Tibial nerve (tissue), 4 donors: Measurements from ENCODE around the gene IGF2BP1. TPM values are rescaled to one million over a fixed set of nuclear protein-coding genes. Genes with fewer than 3 reads are reported as not detected.

ENCODE experiments used
- DNase-seq, 2 donors: peaks; one replicate each; pipeline ENCODE4 v3.0.0-alpha.2; 2019; ENCODE audit warnings: low spot score in 2 of 2
- H3K27ac ChIP-seq, 4 donors: fragments of 200-600 bp; sonication (generic) in 3 of 4; one replicate each; pipeline ENCODE4 v1.5.1; 2017 to 2019; ENCODE audit warnings: mild to moderate bottlenecking in 1 of 4
- H3K27me3 ChIP-seq, 2 donors: fragments of 200-600 bp; sonication (generic) in 1 of 2; one replicate each; pipeline versions ENCODE4 v1.5.1 to v1.6.0; 2017 to 2019
- H3K36me3 ChIP-seq, 3 donors: fragments of 200-600 bp; sonication (generic); one replicate each; pipeline ENCODE4 v1.5.1; 2018 to 2019
- H3K4me1 ChIP-seq, 4 donors: fragments of 200-600 bp; sonication (generic) in 3 of 4; one replicate each; pipeline ENCODE4 v1.5.1; 2017 to 2019
- H3K4me3 ChIP-seq, 4 donors: fragments of 200-600 bp; sonication (generic) in 3 of 4; one replicate each; pipeline ENCODE4 v1.5.1; 2017 to 2019; ENCODE audit warnings: mild to moderate bottlenecking in 1 of 4, moderate library complexity in 1 of 4
- H3K9me3 ChIP-seq, 4 donors: fragments of 200-600 bp; sonication (generic) in 3 of 4; one replicate each; pipeline ENCODE4 v1.5.1; 2017 to 2019
- CTCF ChIP-seq, 5 experiments: fragments of 200-600 bp in 3 of 5; fragments of 450-650 bp in 2 of 5; sonication (generic) in 3 of 5; IDR thresholded peaks; one replicate each; pipeline ENCODE4 v1.5.1; 2016 to 2019; ENCODE audit warnings: antibody characterized with exemption in 5 of 5, mild to moderate bottlenecking in 3 of 5, moderate library complexity in 2 of 5
- EP300 ChIP-seq, 2 donors: sonication (generic); formaldehyde crosslinking; IDR thresholded peaks; one replicate each; pipeline ENCODE4 v1.6.1; 2017; ENCODE audit warnings: antibody characterized with exemption in 2 of 2, mild to moderate bottlenecking in 1 of 2
- POLR2A ChIP-seq, 2 donors: fragments of 450-650 bp; IDR thresholded peaks; one replicate each; pipeline ENCODE4 v1.6.1; 2017; ENCODE audit warnings: antibody characterized with exemption in 2 of 2, mild to moderate bottlenecking in 2 of 2, moderate library complexity in 2 of 2
- WGBS, 2 donors: methylation state at CpG; one replicate each; pipeline ENCODE4 v1.1.5; 2018; 5-methylcytosine and 5-hydroxymethylcytosine counted together
- total RNA-seq, 4 donors: library from RNA; depleted of rRNA; stranded (reverse); fragments of >200 nt; gene quantifications; one replicate each; pipeline ENCODE4 v1.1.0, GENCODE V29; 2016

Gene IGF2BP1
- total RNA-seq, 4 donors from 2014 or later = not detected

GRCh38 chr17:48981927-48982539, 15.2 kb upstream of the IGF2BP1 start:
- no peaks in the 10 kb centered on the region for H3K4me1 ChIP-seq
- no peaks in the 10 kb centered on the region for H3K36me3 ChIP-seq
- no peak for TF ChIP-seq POLR2A (IDR thresholded peaks at IDR 0.05)
- TF ChIP-seq CTCF (IDR thresholded peaks at IDR 0.05) = no peak
- no peak for TF ChIP-seq EP300 (IDR thresholded peaks at IDR 0.05)
- H3K4me3 ChIP-seq = no peak overlapping the region
- WGBS, 2 donors = 80 to 85% methylated on average over 3 of the region's 3 CpGs
- no peak overlapping the region for H3K27ac ChIP-seq
- H3K27me3 ChIP-seq = peaks cover 0 to 32% of the 10 kb centered on the region in 2 donors
- H3K9me3 ChIP-seq = peaks cover 0 to 17% (median 2%) of the 10 kb centered on the region in 4 donors
- no peak for DNase-seq

DNA sequence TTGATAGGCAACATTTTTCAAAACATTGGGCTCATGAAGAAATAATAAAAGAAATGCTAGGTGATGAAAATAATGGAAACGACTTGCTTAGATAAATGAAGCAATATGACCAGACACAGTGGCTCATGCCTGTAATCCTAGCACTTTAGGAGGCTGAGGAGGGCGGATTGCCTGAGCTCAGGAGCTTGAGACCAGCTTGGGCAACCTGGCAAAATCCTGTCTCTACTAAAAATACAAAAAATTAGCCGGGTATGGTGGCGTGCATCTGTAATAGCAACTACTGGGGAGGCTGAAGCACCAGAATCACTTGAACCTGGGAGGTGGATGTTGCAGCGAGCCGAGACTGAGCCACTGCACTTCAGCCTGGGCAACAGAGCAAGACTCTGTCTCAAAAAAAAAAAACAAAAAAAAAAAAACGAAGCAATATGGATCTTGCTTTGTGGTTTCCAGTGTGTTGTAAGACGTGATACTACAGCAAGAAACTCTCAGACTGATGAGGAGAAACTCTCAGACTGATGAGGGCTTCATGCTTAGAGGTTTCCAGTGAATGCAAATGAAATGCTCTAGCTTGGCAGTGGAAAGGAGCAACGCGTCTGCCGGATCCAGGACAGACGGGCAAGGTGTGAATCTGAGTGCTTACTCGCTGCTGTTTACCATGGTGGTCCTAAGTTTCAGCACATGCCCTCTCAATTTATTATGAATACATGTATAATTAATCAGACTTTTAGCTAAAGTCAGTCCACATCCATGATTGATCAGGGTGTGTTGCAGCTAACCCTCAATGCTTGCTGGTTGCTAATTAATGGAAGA, 11.5 kb upstream of the IGF2BP1 start:
- Histone ChIP-seq H3K27me3 (peaks cover 0 to 66% of the 10 kb centered on the region in 2 donors), H3K4me1 (no peaks in the 10 kb centered on the region), H3K4me3 (no peak overlapping the region), H3K27ac (no peak overlapping the region), H3K36me3 (no peaks in the 10 kb centered on the region), H3K9me3 (peaks cover 0 to 13% (median 2%) of the 10 kb centered on the region in 4 donors)
- WGBS, 2 donors = 76 to 80% methylated on average over 13 of the region's 13 CpGs
- no peak for DNase-seq
- no peak for TF ChIP-seq POLR2A (IDR thresholded peaks at IDR 0.05)
- no peak for TF ChIP-seq CTCF (IDR thresholded peaks at IDR 0.05)
- TF ChIP-seq EP300 (IDR thresholded peaks at IDR 0.05) = no peak

GRCh38 chr17:48989100-48989499, 8.1 kb upstream of the IGF2BP1 start:
- peaks cover 0 to 99% of the 10 kb centered on the region in 2 donors for H3K27me3 ChIP-seq
- H3K9me3 ChIP-seq = no peaks in the 10 kb centered on the region
- no peak overlapping the region for H3K27ac ChIP-seq
- no peak overlapping the region for H3K4me3 ChIP-seq
- no peak for DNase-seq
- WGBS, 2 donors = 91 to 96% methylated on average over 4 of the region's 4 CpGs
- no peaks in the 10 kb centered on the region for H3K4me1 ChIP-seq
- TF ChIP-seq EP300 (IDR thresholded peaks at IDR 0.05) = no peak
- no peak for TF ChIP-seq CTCF (IDR thresholded peaks at IDR 0.05)
- H3K36me3 ChIP-seq = no peaks in the 10 kb centered on the region

DNA sequence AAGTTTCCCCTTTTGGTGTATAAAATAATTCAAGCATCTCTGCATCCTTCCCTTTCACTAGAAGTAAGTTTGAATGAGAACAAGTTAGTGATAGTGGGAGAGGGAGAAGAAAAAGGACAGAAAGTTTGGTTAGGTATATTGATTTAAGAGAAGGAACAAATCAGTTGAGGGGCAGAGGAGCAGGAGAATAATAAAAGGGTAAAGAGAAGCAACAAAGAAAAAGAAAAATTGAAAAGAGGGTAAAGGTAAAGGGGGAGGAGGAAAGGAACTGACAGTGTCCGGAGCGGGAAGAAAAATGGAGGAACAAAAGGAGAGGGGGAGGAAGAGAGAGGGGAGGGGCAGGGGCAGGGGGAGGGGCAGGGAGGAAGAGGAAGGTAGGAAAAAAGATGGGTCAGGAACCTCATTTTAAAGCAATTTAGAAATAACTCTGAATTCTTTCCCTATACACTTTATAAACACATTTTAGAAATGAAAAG, 6.3 kb upstream of the IGF2BP1 start:
- Histone ChIP-seq H3K36me3 (no peaks in the 10 kb centered on the region), H3K9me3 (no peaks in the 10 kb centered on the region), H3K27me3 (peaks cover 0 to 100% of the 10 kb centered on the region in 2 donors), H3K4me1 (peaks cover 0 to 7% (median 3%) of the 10 kb centered on the region in 4 donors), H3K4me3 (no peak overlapping the region), H3K27ac (no peak overlapping the region)
- WGBS, 2 donors = 16 to 20% methylated on average over 2 of the region's 2 CpGs
- TF ChIP-seq CTCF (IDR thresholded peaks at IDR 0.05) = no peak
- no peak for TF ChIP-seq EP300 (IDR thresholded peaks at IDR 0.05)
- no peak for TF ChIP-seq POLR2A (IDR thresholded peaks at IDR 0.05)
- no peak for DNase-seq

- Histone ChIP-seq H3K27me3 (peaks cover 0 to 100% of the 10 kb centered on the region in 2 donors), H3K4me3 (no peak overlapping the region), H3K4me1 (peaks cover 0 to 23% (median 12%) of the 10 kb centered on the region in 4 donors), H3K27ac (no peak overlapping the region), H3K9me3 (no peaks in the 10 kb centered on the region), H3K36me3 (no peaks in the 10 kb centered on the region)
- no peak for DNase-seq
- WGBS, 2 donors = 36 to 44% methylated on average over 2 of the region's 2 CpGs
- TF ChIP-seq POLR2A (IDR thresholded peaks at IDR 0.05) = no peak
- no peak for TF ChIP-seq CTCF (IDR thresholded peaks at IDR 0.05)
- no peak for TF ChIP-seq EP300 (IDR thresholded peaks at IDR 0.05)
Observed at GRCh38 chr17:48992444-48992843, 4.7 kb upstream of the IGF2BP1 start.
